ENCODE results near the gene PDE4B.
"Not testable (repeated sequence)": the region's sequence is repeated elsewhere in the genome, so short reads cannot be mapped to it uniquely, and the experiment has no call there.

PDE4B gene

DNA sequence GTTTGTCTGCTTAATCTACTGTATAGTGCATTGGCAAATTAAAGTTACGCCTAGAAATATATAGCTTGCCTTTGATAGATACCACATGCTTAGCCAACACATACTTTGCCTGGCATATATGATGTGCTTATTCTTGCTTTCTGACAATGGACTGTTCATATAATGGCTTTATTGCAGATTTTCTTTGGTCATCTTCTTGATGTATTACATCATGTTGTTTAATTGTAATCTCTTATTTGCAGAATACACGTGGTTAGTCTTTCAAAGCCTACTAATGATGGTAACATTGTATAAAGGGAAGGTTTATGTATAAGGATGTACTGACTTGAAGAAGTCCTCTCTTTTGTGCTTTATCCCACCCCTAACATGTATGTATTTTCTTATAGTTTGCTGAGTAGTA, 201.5 kb downstream of the PDE4B start:
- no peak for DNase-seq (ENCODE audit: low read depth)

DNA sequence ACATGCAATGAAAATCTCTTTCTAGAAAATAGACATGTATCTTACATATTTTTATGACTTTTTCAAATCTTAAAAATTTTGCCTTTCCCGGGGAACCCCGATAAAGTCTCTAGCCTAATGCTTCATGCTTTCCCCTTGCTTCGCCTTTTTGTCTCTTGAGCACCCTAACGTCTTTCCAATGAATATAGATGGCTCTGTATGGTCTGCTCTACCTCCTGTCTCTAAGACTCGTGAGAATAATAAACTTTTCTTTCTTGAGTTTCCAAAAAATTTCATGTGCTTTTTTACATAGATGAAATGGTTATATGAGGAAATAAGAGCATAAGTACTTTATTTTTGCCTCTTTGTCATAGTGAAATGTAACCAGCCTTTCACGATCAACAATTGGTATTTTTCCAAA, 202.6 kb downstream of the PDE4B start:
- DNase-seq (ENCODE audit: low read depth): no peak

DNA sequence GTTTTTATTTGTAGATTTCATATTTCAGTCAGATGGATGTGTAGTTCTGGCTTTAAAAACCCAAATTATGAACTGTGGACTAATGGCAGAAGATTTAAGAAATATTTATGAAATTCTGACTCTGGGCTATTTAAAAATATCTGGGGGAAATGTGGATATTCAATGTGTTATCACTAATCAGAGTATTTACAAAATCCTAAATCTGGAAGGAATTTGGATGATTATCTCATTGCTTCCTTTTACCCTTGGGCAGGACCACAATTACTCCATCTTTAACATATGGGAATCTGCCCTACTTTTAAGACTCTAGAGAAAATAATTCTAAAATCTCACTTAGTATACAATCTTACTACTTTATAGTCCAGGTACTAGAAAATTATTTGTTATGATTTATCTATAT, 203.2 kb downstream of the PDE4B start:
- DNase-seq (ENCODE audit: low read depth): no peak

DNA sequence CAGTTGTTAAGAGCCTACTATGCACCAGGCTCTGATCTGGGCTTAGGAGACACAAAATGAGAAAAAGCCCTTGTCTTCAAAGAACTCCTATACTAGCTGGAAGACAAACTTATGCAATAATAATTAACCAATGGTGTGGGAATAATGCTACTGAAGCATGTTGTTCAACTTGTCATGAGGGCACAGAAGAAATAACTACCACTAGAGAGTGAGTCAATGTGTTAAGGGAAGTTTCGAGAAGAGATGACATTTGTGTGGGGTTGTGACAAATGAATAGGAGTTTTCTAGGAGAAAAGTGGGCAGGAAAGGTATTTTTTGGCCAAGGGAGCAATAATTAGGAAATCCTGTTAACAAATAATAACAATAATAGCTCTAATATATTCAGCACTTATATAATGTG, 205.0 kb downstream of the PDE4B start:
- DNase-seq (ENCODE audit: low read depth): no peak

DNA sequence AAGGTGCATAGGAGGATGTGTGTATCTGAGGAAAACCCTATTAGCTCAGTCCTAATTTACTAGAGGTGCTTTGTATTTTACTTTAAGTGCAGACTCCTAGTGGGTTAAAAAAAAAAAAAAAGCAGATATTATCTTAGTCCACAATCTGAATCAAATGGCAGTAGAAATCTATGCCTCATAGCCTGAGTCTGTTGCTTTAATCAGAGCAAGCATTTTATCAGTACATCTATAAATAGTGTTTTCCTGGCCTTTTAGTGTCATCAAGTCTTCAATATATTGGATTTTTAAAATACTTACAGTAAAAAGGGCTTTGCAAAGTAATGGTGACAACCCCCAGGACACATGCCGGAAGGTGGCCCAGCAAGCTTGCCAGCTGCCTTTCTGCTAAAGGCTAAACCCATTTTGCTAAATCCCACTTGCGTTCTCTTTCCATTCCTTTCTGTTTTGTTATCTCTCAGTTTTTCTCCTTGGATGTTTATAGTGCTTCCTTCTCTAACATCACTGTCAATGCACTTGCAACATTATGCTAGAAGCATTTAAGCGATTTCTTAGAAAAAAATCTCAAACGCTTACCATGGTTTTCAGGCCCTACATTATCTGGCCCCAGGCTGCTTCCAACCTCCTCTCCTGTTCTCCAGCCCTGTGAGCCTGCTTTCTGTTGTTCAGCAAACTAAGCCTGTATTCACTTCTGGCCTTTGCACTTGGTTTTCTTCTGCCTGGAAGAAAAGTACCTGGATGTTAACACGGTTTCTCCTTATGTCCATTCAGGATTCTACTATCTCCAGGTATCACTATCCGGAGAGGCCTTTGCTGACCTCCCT, 206.3 kb downstream of the PDE4B start:
- no peak for DNase-seq (ENCODE audit: low read depth)

DNA sequence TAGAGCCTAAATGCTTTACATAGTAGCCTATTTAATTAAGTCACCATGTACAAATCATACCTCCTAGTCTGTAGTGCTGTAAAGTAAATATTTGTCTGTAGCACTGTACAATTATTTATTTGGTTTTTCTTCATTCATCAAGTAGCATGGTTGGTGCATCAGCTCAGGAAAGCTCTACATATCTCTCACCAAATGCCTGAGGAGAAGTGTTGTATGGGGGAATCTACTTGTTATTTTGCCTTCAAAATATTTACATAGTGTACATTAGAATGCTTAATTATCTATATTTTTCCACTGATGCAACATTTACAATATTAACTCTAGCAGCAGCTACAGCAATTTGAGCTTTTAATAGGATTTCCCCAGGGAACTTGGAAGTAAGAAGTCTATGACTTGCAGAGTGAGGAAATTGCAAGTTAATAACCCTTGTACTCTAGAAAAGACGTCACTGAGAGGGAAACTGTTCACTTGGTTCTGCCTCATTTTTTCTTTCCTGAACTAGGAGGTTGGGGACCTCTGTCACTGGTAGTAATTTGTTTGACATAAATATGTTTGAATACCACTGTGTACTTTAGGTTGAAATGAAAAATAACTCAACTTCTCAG, 207.4 kb downstream of the PDE4B start:
- no peak for DNase-seq (ENCODE audit: low read depth)

DNA sequence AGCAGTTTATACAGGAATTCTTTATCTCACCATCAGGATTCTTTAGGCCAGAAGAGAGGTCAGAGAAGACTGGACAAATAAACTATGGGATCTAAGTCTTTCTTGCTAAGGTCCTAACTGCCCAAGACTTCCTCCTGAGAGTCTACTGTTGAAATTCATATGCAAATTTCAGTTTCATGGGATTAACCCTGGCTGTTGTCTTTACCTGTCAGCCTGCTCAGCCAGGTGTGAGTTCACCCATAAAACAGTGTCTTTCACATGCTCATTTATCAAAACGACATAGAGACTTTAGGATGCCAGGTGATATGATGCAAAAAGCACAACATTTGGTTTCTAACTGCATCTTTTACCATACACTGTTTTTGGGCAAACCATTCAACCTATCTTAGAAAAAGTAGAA, 211.0 kb downstream of the PDE4B start:
- DNase-seq (ENCODE audit: low read depth): no peak

DNA sequence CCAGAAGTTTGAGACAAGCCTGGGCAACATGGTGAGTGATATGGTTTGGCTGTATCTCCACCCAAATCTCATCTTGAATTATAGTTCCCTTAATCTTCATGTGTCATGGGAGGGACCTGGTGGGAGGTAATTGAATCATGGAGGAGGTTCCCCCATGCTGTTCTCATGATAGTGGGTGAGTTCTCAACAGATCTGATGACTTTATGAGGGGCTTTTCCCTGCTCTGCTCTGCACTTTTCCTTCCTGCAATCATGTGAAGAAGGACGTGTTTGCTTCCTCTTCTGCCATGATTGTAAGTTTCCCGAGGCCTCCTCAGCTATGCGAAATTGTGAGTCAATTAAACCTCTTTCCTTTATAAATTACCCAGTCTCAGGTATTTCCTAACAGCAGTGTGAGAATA, 213.8 kb downstream of the PDE4B start:
- not testable (repeated sequence) for DNase-seq (ENCODE audit: low read depth)

DNA sequence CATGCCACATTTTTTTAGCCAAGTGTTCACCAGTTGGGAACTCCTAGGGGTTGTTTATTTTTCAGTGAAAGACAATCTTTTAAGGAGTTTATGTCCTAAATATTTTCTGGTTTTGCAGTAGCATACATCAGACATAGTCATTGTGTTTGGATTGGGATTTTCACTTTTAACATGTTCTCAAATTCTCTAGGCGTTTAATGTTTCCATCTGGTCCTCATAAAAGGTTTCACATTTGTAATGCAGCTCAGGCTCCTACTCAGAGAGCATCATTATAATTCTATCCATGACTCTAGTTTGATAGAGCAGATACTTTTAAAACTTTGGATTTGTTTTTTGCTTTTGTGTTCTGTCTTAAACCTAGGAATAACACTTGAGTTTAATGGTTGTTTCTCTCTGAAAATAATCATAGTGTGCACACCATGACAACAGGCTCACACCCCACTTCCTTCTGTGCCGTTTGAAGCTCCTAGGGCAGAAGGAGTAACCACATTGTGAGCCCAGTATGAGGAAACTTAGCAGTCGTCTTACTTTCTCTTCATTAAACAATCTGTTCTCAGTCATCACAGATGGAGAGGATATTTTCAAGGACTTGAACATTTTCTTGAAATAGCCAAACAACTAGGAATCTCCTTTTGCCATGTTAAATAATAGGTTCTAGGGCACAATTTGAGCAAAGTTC, 219.6 kb downstream of the PDE4B start:
- no peak for DNase-seq (ENCODE audit: low read depth)

DNA sequence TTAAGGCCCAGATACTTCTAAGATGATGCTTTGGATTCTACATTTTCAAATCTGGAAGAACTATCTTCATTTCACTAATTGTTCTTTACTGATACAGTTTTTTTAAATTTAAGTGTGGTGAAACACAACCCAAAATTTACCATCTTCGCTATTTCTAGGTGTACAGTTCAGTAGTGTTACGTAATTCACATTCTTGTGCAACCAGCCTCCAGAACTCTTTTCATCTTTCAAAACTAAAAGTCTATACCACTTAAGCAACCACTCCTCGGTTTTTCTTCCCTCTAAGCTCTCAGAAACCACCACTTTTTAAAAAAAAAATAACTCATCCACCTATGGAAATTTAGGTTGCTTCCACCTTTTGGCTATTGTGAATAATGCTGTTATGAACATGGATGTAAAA, 220.7 kb downstream of the PDE4B start:
- DNase-seq (ENCODE audit: low read depth): no peak

DNA sequence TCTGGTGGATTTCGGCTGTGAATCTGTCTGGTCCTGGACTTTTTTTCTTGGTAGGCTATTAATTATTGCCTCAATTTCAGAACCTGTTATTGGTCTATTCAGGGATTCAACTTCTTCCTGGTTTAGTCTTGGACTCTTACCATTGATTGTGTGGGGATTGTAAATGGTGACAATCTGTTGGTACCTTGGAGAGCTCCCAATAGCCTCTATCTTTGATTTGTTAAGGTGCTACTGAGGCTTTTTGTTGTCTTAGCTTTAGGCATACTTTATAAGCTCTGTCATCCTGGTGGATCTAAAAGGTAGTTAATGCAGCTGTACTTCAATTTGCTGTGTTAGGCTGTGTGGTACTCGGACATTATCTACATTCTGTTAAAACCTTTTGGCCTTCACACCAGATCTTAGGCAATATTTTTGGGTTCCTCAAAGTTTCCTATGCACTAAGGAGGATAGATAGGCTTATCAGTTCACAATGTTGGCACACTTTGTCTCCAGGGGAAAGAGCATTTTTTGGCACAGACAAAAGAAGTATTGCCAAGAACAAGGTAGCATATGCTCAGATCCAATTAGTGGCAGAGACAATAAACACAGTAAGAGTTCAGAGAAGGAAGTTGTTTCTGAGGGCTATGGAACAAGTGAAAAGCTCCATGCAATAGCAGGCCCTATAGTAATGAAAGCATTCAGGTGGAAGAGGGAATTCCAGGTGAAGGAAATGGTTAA, 230.4 kb downstream of the PDE4B start:
- DNase-seq (ENCODE audit: low read depth): no peak

DNA sequence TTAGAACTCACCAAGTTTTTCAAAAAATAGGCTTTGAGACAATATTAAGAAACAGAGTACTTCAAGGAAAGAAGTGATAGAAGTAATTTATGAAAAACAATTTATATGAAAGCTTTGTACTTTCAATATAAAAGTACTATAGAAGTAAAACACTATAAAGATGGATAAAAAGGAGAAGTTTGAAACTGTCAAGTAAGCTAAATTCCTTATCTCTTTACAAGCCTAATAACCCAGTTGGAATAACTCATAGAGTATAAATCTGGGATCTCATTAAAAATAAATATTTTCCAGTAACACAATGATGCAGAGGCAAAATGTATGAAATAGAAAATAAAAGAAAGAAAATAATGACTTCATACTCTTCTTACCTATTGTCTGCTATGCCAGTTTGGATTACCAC, 232.5 kb downstream of the PDE4B start:
- DNase-seq (ENCODE audit: low read depth): no peak

DNA sequence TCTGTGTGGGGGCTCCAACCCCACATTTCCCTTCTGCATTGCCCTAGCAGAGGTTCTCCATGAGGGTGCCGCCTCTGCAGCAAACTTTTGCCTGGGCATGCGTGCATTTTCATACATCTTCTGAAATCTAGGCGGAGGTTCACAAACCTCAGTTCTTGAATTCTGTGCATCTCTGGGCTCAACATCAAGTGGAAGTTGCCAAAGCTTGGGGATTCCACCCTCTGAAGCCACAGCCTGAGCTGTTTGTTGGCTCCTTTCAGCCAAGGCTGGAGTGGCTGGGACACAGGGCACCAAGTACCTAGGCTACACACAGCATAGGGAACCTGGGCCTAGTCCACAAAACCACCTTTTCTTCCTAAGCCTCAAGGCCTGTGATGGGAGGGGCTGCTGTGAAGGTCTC, 235.3 kb downstream of the PDE4B start:
- no peak for DNase-seq (ENCODE audit: low read depth)

DNA sequence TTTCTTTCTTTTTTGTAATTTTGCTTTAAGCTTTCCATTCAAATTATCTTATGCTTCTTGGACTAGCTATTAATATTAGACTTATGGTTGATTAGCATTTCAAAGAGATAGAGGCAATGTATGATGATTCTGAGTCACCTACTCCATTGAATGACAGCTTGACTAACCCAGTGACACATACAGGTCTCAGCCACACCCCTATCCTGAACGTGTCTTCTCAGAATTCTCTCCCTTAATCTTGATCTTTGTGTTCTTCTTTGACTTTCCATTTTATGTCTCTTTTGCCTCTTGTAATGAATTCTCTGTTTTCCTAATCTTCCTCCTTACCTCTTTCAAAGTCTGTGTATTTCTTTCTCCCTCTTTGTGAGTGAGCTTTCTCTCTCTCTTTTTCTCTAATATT, 241.1 kb downstream of the PDE4B start:
- no peak for DNase-seq (ENCODE audit: low read depth)

DNA sequence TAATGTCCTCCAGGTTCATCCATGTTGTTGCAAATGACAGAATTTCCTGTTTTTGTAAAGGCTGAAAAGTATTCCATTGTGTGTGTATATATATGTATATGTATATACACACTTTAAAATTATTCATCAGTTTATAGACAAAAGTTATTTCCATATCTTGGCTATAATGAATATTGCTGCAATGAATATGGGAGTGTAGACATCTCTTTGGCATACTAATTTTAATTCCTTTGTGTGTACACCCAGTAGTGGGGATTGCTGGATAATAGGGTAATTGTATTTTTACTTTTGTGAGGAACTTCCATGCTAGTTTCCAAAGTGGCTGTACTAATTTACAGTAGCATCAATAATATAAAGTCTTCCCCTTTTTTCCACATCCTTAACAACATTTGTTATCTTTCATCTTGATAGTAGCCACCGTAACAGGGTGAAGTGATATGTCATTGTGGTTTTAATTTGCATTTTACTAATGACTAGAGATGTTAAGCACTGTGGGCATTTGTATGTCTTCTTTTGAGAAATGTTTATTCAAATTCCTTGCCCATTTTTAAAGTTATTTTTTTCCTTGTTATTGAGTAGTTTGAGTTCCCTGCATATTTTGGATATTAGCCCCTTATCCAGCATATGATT, 243.0 kb downstream of the PDE4B start:
- no peak for DNase-seq (ENCODE audit: low read depth)

DNA sequence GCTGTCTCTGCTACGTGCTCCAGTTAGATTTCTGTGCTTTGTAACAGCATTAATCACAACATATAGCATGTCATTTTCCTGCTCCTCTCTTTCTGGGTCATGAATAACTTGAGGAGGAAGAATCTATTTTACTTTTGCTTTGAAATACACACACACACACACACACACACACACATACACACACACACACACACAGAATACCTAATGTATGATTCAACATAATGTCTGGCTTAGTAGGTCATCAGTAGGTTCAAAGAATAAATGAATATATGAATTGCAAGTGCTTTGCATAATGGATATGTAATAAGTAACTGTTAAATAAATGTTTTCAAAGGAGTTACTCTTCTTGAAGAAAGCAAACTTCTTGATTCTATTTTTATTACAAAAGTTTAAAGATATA, 249.0 kb downstream of the PDE4B start:
- DNase-seq (ENCODE audit: low read depth): no peak

DNA sequence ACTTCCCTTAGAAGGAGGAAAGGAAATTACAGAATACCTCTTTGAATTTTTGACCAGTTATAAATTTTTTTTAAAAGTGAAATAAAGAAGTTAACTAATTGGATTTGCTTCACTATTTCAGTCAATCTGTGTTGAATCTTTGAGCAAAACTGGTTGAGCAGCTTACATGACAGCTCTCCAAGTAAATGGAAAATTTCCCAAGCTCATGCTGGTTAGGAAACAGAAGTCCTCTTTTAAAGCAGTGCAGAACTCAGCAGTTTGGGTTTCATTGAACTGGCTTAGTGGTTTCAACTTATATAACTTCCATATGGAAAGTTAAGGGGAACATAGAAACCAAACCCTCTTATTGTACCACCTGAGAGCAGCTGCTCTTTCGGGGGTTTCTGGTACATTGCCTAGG, 250.5 kb downstream of the PDE4B start:
- DNase-seq (ENCODE audit: low read depth): no peak

DNA sequence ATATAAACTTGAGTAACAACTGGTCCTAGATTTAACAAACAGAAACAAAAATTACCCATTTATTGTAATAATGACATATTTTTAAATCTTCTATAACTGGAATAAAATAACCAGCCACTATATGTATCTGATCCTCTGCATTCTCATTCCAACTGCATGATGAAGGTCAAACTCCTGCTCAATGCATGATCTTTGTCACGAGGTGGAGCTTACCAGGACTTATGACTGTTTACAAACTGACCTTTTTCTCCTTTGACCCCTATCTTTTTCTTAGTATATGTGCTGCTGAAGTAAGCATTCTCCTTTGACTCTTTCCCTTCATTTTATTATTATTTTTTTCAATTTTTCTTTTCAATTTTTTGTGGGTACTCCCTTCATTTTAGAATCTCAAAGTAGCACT, 252.2 kb downstream of the PDE4B start:
- DNase-seq (ENCODE audit: low read depth): no peak

DNA sequence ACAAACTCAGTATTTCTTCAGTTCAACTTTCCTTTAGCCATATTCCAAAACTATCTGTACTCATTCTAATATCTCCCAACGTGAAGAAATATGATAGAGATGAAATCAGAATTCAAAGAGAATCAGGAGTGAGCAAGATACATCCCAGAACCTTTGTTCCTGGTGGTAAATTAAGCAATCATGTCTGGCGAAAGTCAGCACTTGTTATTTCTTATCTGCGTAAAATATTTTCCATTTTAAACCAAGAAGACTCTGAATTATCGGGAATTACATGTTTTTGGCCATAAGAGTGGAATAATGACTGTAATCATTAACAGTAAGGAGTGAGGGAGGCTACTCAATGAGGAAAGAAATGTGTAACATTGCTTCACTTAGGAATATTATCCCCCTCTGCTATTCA, 253.7 kb downstream of the PDE4B start:
- no peak for DNase-seq (ENCODE audit: low read depth)

DNA sequence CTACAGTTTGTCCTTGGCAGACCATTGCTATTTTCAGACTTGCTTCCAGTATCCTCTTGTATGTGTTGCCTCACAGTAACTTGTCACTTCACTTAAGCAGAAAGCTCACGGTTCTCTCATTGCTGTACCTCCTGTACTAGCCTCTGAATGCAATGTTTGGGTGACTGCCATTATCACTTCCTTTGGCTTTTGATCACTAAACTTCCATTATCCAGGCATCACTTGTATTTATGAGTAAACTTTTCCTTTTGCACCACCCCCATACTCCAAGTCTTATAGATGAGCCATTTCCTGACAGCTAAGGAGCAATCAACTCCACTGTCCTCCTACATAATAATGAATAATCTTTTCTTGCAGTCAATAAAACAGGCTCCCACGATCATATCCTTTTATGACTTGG, 255.3 kb downstream of the PDE4B start:
- no peak for DNase-seq (ENCODE audit: low read depth)

DNA sequence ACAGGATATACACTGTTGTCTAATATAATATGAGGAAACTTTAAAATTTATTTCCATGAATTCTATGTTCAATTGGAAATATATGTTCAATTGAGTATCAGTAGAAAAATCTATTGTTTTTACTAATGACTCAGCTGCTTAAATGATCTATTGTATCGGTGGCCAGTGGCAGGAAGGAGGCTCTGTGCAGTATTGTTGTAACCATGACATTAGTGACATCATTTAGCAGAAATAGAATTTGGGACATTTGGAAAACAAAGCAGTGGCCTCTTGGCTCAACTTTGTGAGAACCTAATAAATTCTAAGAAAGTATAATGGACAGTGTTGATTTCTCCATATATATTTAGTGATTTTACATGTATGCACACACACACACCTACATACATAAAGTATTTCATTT, 257.4 kb downstream of the PDE4B start:
- no peak for DNase-seq (ENCODE audit: low read depth)

DNA sequence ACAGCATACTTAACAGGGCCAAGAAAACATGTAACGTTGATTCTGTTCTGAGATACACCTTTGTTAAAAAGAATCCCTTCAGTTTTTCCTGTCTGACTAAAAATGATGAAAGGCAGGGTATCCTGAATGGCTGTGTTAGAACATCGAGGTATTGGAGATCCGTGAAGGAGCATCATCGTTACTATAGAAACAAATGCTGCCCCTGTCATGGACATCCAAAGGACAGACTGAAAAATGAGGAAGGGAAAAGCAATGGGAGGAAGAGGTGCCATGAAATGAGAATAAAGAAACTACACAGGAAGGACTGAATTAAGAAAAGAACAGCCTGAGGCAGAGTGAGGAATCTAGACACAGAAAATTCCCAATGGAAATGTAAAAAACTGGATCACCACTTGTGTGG, 257.9 kb downstream of the PDE4B start:
- no peak for DNase-seq (ENCODE audit: low read depth)
